AG09309 (cell line): Measurements from ENCODE around the gene BLTP3A.
"Not testable (repeated sequence)": the region's sequence is repeated elsewhere in the genome, so short reads cannot be mapped to it uniquely, and the experiment has no call there.

ENCODE experiments used
- DNase-seq: peaks from one replicate; pipeline ENCODE4 v3.0.0-alpha.2; 2010; ENCODE audit warnings: low read depth
- H3K4me3 ChIP-seq: 2 replicates; pipeline ENCODE4 v1.5.1; 2011; ENCODE audit warnings: mild to moderate bottlenecking, low read depth, low read length, moderate library complexity; ENCODE audit not compliant: control insufficient read depth
- CTCF ChIP-seq: IDR thresholded peaks from 2 replicates; pipeline ENCODE4 v1.5.1; 2011; ENCODE audit warnings: mild to moderate bottlenecking, low read depth, low read length, inconsistent platforms; ENCODE audit not compliant: insufficient read depth, control insufficient read depth; ENCODE audit errors: missing control alignments

Gene BLTP3A

GRCh38 chr6:34748757-34749156 is 43.1 kb upstream of the BLTP3A start:
- TF ChIP-seq CTCF, result no peak
- no peak for DNase-seq
- no peak overlapping the region for H3K4me3 ChIP-seq

GRCh38 chr6:34756513-34756856 is 35.4 kb upstream of the BLTP3A start:
- H3K4me3 ChIP-seq, result peak overlapping the region; percentile 98
- TF ChIP-seq CTCF, result peak; percentile 36
- not testable (repeated sequence) for DNase-seq

GRCh38 chr6:34757687-34758274 is 34.1 kb upstream of the BLTP3A start:
- no peak for TF ChIP-seq CTCF
- no peak for DNase-seq

GRCh38 chr6:34760108-34760507 is 31.8 kb upstream of the BLTP3A start:
- no peak for DNase-seq
- no peak for TF ChIP-seq CTCF
- H3K4me3 ChIP-seq, result no peak overlapping the region

More at GRCh38 chr6:34757687-34758274, 34.1 kb upstream of the BLTP3A start:
- peak overlapping the region; percentile 98 for H3K4me3 ChIP-seq

GRCh38 chr6:34761681-34762080 is 30.2 kb upstream of the BLTP3A start:
- not testable (repeated sequence) for DNase-seq, H3K4me3 ChIP-seq

- H3K4me3 ChIP-seq, result no peak overlapping the region
- no peak for DNase-seq
- TF ChIP-seq CTCF, result no peak
Measured at GRCh38 chr6:34768148-34768547, 23.7 kb upstream of the BLTP3A start.

- no peak for DNase-seq
- no peak for TF ChIP-seq CTCF
- H3K4me3 ChIP-seq, result no peak overlapping the region
Measured at GRCh38 chr6:34771727-34772126, 20.2 kb upstream of the BLTP3A start.
